ENCODE results near the gene RAD51B. TPM values are rescaled to one million over a fixed set of nuclear protein-coding genes. Genes with fewer than 3 reads are reported as not detected.

Gene RAD51B
- total and polyA plus RNA-seq, 2 experiments from 2014 or later, result 11.7 to 17.8 TPM

- no peak for DNase-seq (ENCODE audit: low read depth in 1 of 2, low spot score in 1 of 2)
- no peaks in the 10 kb centered on the region for H3K27me3 ChIP-seq
- no peak overlapping the region for H3K27ac ChIP-seq
- TF ChIP-seq CTCF (IDR thresholded peaks at IDR 0.05; ENCODE audit: low read depth, low read length), result no peak
- H3K9me3 ChIP-seq (ENCODE audit: low read depth), result no peaks in the 10 kb centered on the region
- H3K4me1 ChIP-seq (ENCODE audit: low read depth), result no peaks in the 10 kb centered on the region
- no peak overlapping the region for H3K4me3 ChIP-seq
- H3K36me3 ChIP-seq, result no peaks in the 10 kb centered on the region
Measured at GRCh38 chr14:68713782-68714181, 894.2 kb downstream of the RAD51B start.

DNA sequence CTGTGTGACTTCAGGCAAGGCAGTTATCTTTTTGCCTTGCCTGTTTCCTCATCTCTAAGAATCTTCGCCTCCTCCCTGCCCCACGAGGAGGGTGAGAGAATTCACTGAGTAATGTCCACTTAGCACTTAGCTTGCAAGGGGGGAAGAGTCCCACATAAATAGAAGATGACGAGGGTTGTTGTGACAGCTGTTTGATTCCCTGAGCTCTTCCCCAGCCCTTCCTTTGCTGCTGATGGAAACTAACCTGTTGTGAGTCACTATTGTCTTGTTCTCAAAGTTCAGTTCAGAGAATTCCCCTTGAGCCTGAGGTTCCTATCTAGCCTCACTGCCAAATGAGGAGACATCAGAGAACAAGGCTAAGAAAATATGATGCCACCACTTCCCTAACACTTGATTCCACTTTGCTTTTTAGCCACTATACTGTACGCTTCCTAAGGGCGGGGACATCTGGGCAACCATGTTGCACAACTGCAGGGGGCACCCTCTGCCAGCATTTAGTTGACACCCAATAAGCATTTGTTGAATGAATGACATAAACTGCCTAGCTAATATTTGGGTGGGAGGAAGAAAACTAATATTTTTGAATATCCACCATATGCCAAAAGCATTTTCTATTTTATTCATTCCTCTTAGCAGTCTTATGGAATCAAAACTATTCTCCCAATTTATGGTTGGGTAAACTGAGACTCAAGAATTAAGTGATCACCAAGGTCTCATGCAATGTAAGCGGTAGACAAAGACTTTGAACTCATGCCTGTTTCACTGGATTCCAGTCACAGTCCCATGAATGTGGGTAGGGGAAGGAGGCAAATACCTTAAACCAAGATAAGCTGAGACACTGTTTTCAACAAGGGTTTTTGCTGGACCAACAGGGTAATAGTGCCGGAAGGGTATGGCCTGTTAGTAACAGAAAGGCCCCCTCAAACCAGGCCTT lies 895.7 kb downstream of the RAD51B start:
- no peaks in the 10 kb centered on the region for H3K36me3 ChIP-seq
- H3K4me1 ChIP-seq (ENCODE audit: low read depth), result no peaks in the 10 kb centered on the region
- no peak for TF ChIP-seq CTCF (IDR thresholded peaks at IDR 0.05; ENCODE audit: low read depth, low read length)
- DNase-seq (ENCODE audit: low read depth in 1 of 2, low spot score in 1 of 2), result peak in 1 of 2 donors; percentile 19
- H3K4me3 ChIP-seq, result no peak overlapping the region
- H3K27me3 ChIP-seq, result no peaks in the 10 kb centered on the region
- no peaks in the 10 kb centered on the region for H3K9me3 ChIP-seq (ENCODE audit: low read depth)
- no peak overlapping the region for H3K27ac ChIP-seq

GRCh38 chr14:68716698-68717097 lies 897.1 kb downstream of the RAD51B start:
- Histone ChIP-seq H3K4me1 (ENCODE audit: low read depth) (no peaks in the 10 kb centered on the region), H3K27me3 (no peaks in the 10 kb centered on the region), H3K4me3 (no peak overlapping the region), H3K36me3 (no peaks in the 10 kb centered on the region), H3K9me3 (ENCODE audit: low read depth) (no peaks in the 10 kb centered on the region), H3K27ac (no peak overlapping the region)
- TF ChIP-seq CTCF (IDR thresholded peaks at IDR 0.05; ENCODE audit: low read depth, low read length), result no peak
- DNase-seq (ENCODE audit: low read depth in 1 of 2, low spot score in 1 of 2), result no peak

- H3K4me1 ChIP-seq (ENCODE audit: low read depth), result no peaks in the 10 kb centered on the region
- H3K27me3 ChIP-seq, result no peaks in the 10 kb centered on the region
- DNase-seq (ENCODE audit: low read depth in 1 of 2, low spot score in 1 of 2), result no peak
Measured at GRCh38 chr14:68718023-68718990, 898.7 kb downstream of the RAD51B start.

More at GRCh38 chr14:68718023-68718990, 898.7 kb downstream of the RAD51B start:
- TF ChIP-seq CTCF (IDR thresholded peaks at IDR 0.05; ENCODE audit: low read depth, low read length), result peak; percentile 33
- Histone ChIP-seq H3K36me3 (no peaks in the 10 kb centered on the region), H3K9me3 (ENCODE audit: low read depth) (no peaks in the 10 kb centered on the region), H3K4me3 (no peak overlapping the region), H3K27ac (no peak overlapping the region)
